VCaP (cell line): ENCODE measurements around the gene NLRX1.
A peak's percentile ranks its signal among the peaks of the same experiment; 100 is the strongest.

Source experiments
- H3K27ac ChIP-seq: fragments of 450-650 bp; 2 replicates; pipeline ENCODE4 v1.5.1; 2017
- CTCF ChIP-seq: fragments of 450-650 bp; conservative IDR thresholded peaks from 2 replicates; pipeline ENCODE4 v1.5.1; 2017; ENCODE audit warnings: mild to moderate bottlenecking, moderate library complexity

NLRX1 gene

GRCh38 chr11:119206511-119207414 is 38.2 kb downstream of the NLRX1 start:
- H3K27ac ChIP-seq = peak overlapping the region; percentile 90
- no peak for TF ChIP-seq CTCF

- no peak for TF ChIP-seq CTCF
- H3K27ac ChIP-seq = peak overlapping the region; percentile 90
Observed at GRCh38 chr11:119207415-119207960, 39.0 kb downstream of the NLRX1 start.

DNA sequence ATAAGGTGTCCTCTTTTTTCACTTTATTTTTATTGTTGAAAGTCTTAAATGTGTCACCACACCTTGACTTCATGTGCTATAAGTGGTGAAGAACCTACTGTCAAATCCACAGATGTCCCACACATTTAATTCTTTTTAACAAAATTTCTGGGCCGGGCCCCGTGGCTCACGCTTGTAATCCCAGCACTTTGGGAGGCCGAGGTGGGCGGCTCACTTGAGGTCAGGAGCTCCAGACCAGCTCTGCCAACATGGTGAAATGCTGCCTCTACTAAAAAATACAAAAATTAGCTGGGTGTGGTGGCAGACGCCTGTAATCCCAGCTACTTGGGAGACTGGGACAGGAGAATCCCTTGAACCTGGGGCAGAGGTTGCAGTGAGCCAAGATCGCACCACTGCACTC is 40.7 kb downstream of the NLRX1 start:
- no peak for TF ChIP-seq CTCF
- no peak overlapping the region for H3K27ac ChIP-seq

DNA sequence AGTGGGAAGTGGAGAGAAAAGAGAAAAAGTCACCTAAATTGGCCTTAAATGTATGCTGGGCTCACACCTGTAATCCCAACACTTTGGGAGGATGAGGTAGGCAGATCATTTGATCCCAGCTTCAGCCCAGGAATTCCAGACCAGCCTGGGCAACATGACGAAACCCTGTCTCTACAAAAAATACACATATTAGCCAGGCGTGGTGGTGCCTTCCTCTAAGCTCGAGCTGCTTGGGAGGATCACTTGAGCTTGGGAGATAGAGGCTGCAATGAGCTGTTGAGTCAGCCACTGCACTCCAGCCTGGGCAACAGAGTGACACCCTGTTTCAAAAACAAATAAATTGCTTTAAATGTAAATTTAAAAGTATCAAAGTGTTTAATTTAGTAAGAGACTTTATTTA is 41.5 kb downstream of the NLRX1 start:
- no peak overlapping the region for H3K27ac ChIP-seq
- no peak for TF ChIP-seq CTCF

GRCh38 chr11:119218141-119218878 is 49.8 kb downstream of the NLRX1 start:
- no peak for TF ChIP-seq CTCF
- no peak overlapping the region for H3K27ac ChIP-seq

DNA sequence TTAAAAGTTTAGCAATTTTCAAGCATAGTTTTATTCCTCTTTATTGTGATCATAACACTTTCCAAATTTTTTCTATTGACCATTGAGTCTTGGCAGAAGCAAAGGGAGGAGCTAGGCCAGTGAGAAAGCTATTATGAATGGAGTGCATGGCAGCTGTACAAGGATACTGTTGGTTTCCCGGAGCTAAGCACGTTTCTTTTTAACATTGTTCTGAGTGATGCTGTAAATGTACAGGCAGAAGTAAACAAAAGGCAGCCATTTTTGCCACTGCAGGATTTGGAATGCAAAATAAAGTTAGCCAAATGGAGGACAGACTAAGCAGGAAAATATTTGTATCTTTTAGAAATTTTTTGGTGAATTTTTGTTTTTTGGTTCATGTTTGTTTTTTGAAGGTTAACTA is 53.8 kb downstream of the NLRX1 start:
- peak overlapping the region; percentile 44 for H3K27ac ChIP-seq
- TF ChIP-seq CTCF = no peak

DNA sequence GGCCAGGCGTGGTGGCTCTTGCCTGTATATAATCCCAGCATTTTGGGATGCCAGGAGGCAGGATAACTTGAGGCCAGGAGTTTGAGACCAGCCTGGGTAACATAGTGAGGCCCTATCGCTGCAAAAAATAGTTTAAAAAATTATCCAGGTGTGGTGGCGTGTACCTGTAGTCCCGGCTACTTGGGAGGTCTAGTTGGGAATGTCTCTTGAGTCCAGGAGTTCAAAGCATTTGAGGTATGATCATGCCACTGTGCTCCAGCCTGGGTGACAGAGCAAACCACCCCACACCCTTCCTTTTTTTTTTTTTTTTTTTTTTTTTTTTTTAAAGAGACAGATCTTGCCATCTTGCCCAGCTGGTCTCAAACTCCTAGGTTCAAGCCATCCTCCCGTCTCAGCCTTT is 54.4 kb downstream of the NLRX1 start:
- no peak for TF ChIP-seq CTCF
- peak overlapping the region; percentile 44 for H3K27ac ChIP-seq
